GM08714 (cell line): Measurements from ENCODE around the gene TMEM165.

Source experiments
- H3K4me3 ChIP-seq: fragments of 200-500 bp; sonication (Bioruptor generic); 2 replicates; pipeline ENCODE4 v1.5.1; 2014; ENCODE audit warnings: mild to moderate bottlenecking, low read length, inconsistent platforms
- ZNF274 ChIP-seq: IDR thresholded peaks from 2 replicates; pipeline ENCODE4 v1.6.1; 2012; ENCODE audit warnings: mild to moderate bottlenecking, low read depth, low read length

TMEM165 gene

DNA sequence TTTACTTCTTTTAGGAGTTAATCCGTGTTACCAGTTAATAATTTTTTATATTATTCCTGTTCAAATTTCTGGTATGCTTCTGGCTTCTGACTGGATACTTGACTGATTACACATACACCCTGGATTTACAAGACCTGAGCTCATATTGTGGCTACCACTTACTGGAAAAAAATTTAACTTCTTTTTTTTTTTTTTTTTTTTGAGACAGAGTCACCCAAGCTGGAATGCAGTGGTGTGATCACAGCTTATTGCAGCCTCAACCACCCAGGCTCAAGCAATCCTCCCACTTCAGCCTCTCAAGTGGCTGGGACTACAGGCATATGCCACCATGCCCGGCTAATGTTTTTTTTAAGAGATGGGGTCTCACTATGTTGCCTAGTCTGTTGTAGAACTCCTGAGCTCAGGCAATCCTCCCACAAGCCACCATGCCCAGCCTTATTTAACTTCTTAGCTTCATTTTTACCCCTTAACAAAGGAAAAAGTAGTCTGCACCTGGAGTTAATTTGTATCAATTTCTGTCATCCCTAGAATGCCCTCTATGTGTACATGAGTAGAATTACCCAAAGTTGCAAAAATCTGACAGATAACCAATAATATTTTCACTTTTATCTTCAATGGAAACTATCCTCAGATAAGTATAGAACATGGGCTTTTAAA is 50.3 kb downstream of the TMEM165 start:
- H3K4me3 ChIP-seq: no peak overlapping the region
- no peak for TF ChIP-seq ZNF274

DNA sequence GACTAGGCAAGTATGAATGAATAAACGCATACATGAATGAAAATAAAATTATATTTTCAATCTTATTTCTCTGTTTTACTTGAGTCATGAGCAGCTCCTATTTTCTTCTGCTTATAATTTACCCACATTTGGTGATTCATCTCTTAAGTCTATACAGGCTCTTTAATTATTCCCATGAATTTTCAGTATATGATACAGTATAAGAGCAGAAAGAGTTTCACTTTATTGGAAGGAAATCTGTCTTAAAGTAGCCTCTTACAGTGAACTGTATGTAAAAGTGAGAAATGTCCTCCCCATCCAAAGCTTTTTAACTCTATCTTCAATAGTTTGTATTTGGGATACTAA is 50.8 kb downstream of the TMEM165 start:
- no peak overlapping the region for H3K4me3 ChIP-seq
- TF ChIP-seq ZNF274: no peak

DNA sequence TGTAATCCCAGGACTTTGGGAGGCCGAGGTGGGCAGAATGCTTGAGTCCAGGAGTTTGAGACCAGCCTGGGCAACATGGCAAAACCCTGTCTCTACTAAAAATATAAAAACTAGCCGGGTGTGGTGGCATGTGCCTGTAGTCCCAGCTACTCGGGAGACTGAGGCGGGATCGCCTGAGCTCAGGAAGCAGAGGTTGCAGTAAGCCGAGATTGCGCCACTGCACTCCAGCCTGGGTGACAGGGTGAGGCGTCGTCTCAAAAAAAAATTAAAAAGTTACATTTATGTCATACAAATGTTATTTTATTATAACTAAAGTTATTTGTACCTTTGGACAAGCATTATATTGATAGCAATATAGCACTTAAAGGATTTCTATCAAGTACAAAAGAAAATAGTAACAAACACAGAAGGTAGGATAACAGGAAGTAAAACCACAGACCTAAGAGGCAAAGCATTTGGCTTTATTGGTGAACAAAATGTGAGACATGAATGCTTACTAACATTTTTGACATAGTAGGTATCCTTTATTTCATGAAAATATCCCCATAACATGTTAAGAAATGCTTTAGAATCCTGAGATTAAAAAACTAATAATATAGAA is 51.5 kb downstream of the TMEM165 start:
- H3K4me3 ChIP-seq: no peak overlapping the region
- TF ChIP-seq ZNF274: no peak

DNA sequence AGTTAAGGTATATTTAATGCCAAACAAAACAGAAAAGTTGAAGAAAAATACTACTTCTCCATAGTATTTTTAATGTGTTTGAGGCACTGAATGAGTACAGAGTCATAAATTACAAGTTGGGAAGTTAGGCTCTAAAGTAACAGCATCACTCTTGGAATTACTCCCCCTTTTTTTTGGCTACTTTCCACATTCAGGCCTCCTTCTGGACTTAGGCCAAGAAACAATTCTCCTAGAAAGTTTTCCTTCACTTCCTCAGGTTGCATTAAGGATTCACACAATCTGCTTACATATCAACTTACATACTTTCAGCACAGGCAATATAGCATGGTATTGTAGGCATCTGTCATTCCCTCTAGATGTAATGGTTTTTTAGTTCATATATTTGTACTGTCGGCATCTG is 52.1 kb downstream of the TMEM165 start:
- H3K4me3 ChIP-seq: no peak overlapping the region
- TF ChIP-seq ZNF274: no peak

- no peak overlapping the region for H3K4me3 ChIP-seq
- no peak for TF ChIP-seq ZNF274
Observed at GRCh38 chr4:55450566-55450965, 54.8 kb downstream of the TMEM165 start.

GRCh38 chr4:55458164-55458563 is 62.4 kb downstream of the TMEM165 start:
- no peak overlapping the region for H3K4me3 ChIP-seq
- TF ChIP-seq ZNF274: no peak

DNA sequence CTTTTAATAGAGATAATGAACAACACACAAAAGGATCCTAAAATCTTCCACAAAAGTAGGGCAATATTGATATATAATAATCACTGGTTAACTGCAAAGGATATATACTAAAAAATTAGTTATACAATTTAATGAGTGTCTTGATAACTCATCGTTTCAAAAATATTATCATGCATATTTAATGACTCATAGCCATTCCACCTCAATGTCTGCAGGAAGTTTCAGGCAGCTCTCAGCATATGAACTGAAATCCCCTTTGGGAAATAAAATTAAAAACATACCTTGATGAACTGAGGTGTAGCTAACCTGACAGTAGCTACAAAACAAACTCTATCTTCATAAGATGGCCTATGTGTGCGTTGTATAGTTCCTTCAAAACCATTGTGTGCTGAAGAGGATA is 62.9 kb downstream of the TMEM165 start:
- H3K4me3 ChIP-seq: no peak overlapping the region
- TF ChIP-seq ZNF274: no peak

DNA sequence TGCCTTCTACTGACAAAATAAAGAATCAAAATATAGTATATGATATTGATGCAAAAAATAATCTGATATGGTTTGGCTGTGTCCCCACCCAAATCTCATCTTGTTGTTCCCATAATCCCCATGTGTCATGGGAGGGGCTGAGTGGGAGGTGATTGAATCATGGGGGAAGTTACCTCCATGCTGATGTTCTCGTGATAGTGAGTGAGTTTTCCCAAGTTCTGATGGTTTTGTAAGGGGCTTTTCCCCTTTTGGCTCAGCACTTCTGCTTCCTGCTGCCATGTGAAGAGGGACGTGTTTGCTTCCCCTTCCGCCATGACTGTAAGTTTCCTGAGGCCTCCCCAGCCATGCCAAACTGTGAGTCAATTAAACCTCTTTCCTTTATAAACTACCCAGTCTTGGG is 70.2 kb downstream of the TMEM165 start:
- TF ChIP-seq ZNF274: no peak

DNA sequence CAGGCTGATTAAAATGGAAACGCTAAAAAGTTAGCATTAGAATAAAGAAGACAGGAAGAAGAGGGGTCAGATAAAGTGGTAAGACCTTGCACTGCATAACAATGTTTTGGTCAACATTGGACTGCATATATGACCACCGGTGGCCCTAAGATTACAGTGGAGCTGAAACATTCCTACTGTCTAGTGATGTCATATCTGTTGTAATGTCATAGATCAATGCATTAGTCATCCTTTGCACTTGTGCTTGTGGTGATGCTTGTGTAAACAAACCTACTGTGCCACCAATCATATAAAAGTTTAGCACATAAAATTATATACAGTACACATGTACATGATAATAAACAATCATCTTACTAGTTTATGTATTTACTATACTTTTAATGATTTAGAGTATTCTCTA is 73.0 kb downstream of the TMEM165 start:
- no peak overlapping the region for H3K4me3 ChIP-seq
- no peak for TF ChIP-seq ZNF274

More for the DNA sequence above, 70.2 kb downstream of the TMEM165 start:
- no peak overlapping the region for H3K4me3 ChIP-seq

DNA sequence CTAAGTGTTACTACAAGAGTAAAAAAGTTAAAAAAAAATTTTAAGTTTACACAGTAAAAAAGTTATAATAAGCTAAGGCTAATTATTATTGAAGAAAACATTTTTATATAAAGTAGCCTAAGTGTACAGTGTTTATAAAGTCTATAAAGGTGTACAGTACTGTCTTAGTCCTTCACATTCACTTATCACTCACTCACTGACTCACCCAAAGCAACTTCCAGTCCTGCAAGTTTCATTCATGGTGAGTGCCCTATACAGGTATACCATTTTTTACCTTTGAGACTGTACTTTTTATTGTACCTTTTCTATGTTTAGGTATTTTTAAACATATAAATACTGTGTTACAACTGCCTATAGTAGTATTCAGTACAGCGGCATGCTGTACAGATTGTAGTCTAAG is 74.2 kb downstream of the TMEM165 start:
- no peak overlapping the region for H3K4me3 ChIP-seq
- TF ChIP-seq ZNF274: no peak
